Mononuclear cell (primary cell): ENCODE results near the gene SEC22B. TPM values are rescaled to one million over a fixed set of nuclear protein-coding genes. Genes with fewer than 3 reads are reported as not detected.
"Not testable (repeated sequence)": the region's sequence is repeated elsewhere in the genome, so short reads cannot be mapped to it uniquely, and the experiment has no call there.

Experiments
- H3K27me3 ChIP-seq: 2 replicates; pipeline ENCODE4 v1.6.0; 2011; ENCODE audit warnings: low read length, control low read depth; ENCODE audit not compliant: insufficient read depth
- H3K4me1 ChIP-seq: 2 replicates; pipeline ENCODE4 v1.5.1; 2011; ENCODE audit warnings: mild to moderate bottlenecking, low read length, control low read depth; ENCODE audit not compliant: insufficient read depth
- H3K4me3 ChIP-seq: 2 replicates; pipeline ENCODE4 v1.5.1; 2011; ENCODE audit warnings: mild to moderate bottlenecking, low read length, moderate library complexity
- H3K9me3 ChIP-seq: 2 replicates; pipeline ENCODE4 v1.5.1; 2011; ENCODE audit warnings: low read depth, mild to moderate bottlenecking, control low read depth, low read length
- total RNA-seq: library from RNA; depleted of rRNA; stranded (reverse); fragments of >200 nt; gene quantifications from one replicate; pipeline ENCODE4 v1.2.3, GENCODE V29; 2012

Gene SEC22B
- total RNA-seq, 1 donor = 55.3 TPM

- H3K4me3 ChIP-seq, H3K4me1 ChIP-seq, H3K9me3 ChIP-seq, H3K27me3 ChIP-seq: not testable (repeated sequence)
Measured at GRCh38 chr1:120162015-120162414, 14.3 kb downstream of the SEC22B start.

- not testable (repeated sequence) for H3K27me3 ChIP-seq, H3K4me1 ChIP-seq, H3K4me3 ChIP-seq, H3K9me3 ChIP-seq
Measured at GRCh38 chr1:120158495-120158894, 17.8 kb downstream of the SEC22B start.

- not testable (repeated sequence) for H3K4me1 ChIP-seq, H3K27me3 ChIP-seq, H3K9me3 ChIP-seq, H3K4me3 ChIP-seq
Measured at GRCh38 chr1:120158086-120158485, 18.2 kb downstream of the SEC22B start.

GRCh38 chr1:120150138-120150822, 26.0 kb downstream of the SEC22B start:
- not testable (repeated sequence) for H3K4me1 ChIP-seq, H3K27me3 ChIP-seq, H3K4me3 ChIP-seq, H3K9me3 ChIP-seq

GRCh38 chr1:120149420-120150059, 26.8 kb downstream of the SEC22B start:
- not testable (repeated sequence) for H3K4me3 ChIP-seq, H3K4me1 ChIP-seq, H3K9me3 ChIP-seq, H3K27me3 ChIP-seq

- not testable (repeated sequence) for H3K27me3 ChIP-seq, H3K9me3 ChIP-seq, H3K4me3 ChIP-seq
- peaks cover 29% of the 10 kb centered on the region for H3K4me1 ChIP-seq
Measured at GRCh38 chr1:120145806-120146205, 30.5 kb downstream of the SEC22B start.

GRCh38 chr1:120144626-120145025, 31.7 kb downstream of the SEC22B start:
- H3K4me3 ChIP-seq, H3K9me3 ChIP-seq, H3K27me3 ChIP-seq: not testable (repeated sequence)
- H3K4me1 ChIP-seq = peaks cover 29% of the 10 kb centered on the region

- not testable (repeated sequence) for H3K9me3 ChIP-seq, H3K27me3 ChIP-seq, H3K4me3 ChIP-seq
- peaks cover 29% of the 10 kb centered on the region for H3K4me1 ChIP-seq
Measured at GRCh38 chr1:120144169-120144568, 32.2 kb downstream of the SEC22B start.

- not testable (repeated sequence) for H3K9me3 ChIP-seq, H3K4me3 ChIP-seq, H3K27me3 ChIP-seq
- H3K4me1 ChIP-seq = peaks cover 29% of the 10 kb centered on the region
Measured at GRCh38 chr1:120143334-120143733, 33.0 kb downstream of the SEC22B start.

- H3K4me3 ChIP-seq, H3K27me3 ChIP-seq, H3K9me3 ChIP-seq: not testable (repeated sequence)
- peaks cover 29% of the 10 kb centered on the region for H3K4me1 ChIP-seq
Measured at GRCh38 chr1:120142512-120143263, 33.6 kb downstream of the SEC22B start.

- H3K4me3 ChIP-seq, H3K9me3 ChIP-seq, H3K27me3 ChIP-seq: not testable (repeated sequence)
- peaks cover 29% of the 10 kb centered on the region for H3K4me1 ChIP-seq
Measured at GRCh38 chr1:120141865-120142264, 34.5 kb downstream of the SEC22B start.

- H3K27me3 ChIP-seq = not testable (repeated sequence)
Measured at GRCh38 chr1:120140656-120141265, 35.6 kb downstream of the SEC22B start.

GRCh38 chr1:120136086-120136485, 40.2 kb downstream of the SEC22B start:
- peaks cover 20% of the 10 kb centered on the region for H3K4me1 ChIP-seq
- H3K4me3 ChIP-seq, H3K9me3 ChIP-seq, H3K27me3 ChIP-seq: not testable (repeated sequence)

More at GRCh38 chr1:120140656-120141265, 35.6 kb downstream of the SEC22B start:
- H3K4me1 ChIP-seq = peaks cover 29% of the 10 kb centered on the region
- H3K9me3 ChIP-seq, H3K4me3 ChIP-seq: not testable (repeated sequence)

- peaks cover 22% of the 10 kb centered on the region for H3K4me1 ChIP-seq
- H3K4me3 ChIP-seq, H3K9me3 ChIP-seq, H3K27me3 ChIP-seq: not testable (repeated sequence)
Measured at GRCh38 chr1:120133928-120134325, 42.4 kb downstream of the SEC22B start.

- Histone ChIP-seq H3K27me3 (no peaks in the 10 kb centered on the region), H3K9me3 (no peaks in the 10 kb centered on the region), H3K4me3 (no peak overlapping the region), H3K4me1 (peaks cover 22% of the 10 kb centered on the region)
Measured at GRCh38 chr1:120133228-120133927, 42.9 kb downstream of the SEC22B start.
